ENCODE data around the gene CD47.

Gene CD47

GRCh38 chr3:108125153-108125543 lies 34.3 kb upstream of the CD47 start:
- no peak for TF ChIP-seq CTCF (IDR thresholded peaks at IDR 0.05; ENCODE audit: control insufficient read depth, insufficient read depth, low read depth, low read length, missing control alignments)
- no peak overlapping the region for H3K4me3 ChIP-seq (ENCODE audit: control insufficient read depth, low read depth, low read length)
- DNase-seq (ENCODE audit: low read depth) = no peak

GRCh38 chr3:108124337-108125152 lies 33.7 kb upstream of the CD47 start:
- no peak overlapping the region for H3K4me3 ChIP-seq (ENCODE audit: control insufficient read depth, low read depth, low read length)
- no peak for TF ChIP-seq CTCF (IDR thresholded peaks at IDR 0.05; ENCODE audit: control insufficient read depth, insufficient read depth, low read depth, low read length, missing control alignments)
- no peak for DNase-seq (ENCODE audit: low read depth)

- no peak for DNase-seq (ENCODE audit: low read depth)
- no peak overlapping the region for H3K4me3 ChIP-seq (ENCODE audit: control insufficient read depth, low read depth, low read length)
- TF ChIP-seq CTCF (IDR thresholded peaks at IDR 0.05; ENCODE audit: control insufficient read depth, insufficient read depth, low read depth, low read length, missing control alignments) = no peak
Observed at GRCh38 chr3:108123326-108123725, 32.5 kb upstream of the CD47 start.

GRCh38 chr3:108122276-108122675 lies 31.4 kb upstream of the CD47 start:
- H3K4me3 ChIP-seq (ENCODE audit: control insufficient read depth, low read depth, low read length) = no peak overlapping the region
- no peak for DNase-seq (ENCODE audit: low read depth)
- TF ChIP-seq CTCF (IDR thresholded peaks at IDR 0.05; ENCODE audit: control insufficient read depth, insufficient read depth, low read depth, low read length, missing control alignments) = no peak

- no peak for DNase-seq (ENCODE audit: low read depth)
- TF ChIP-seq CTCF (IDR thresholded peaks at IDR 0.05; ENCODE audit: control insufficient read depth, insufficient read depth, low read depth, low read length, missing control alignments) = no peak
- no peak overlapping the region for H3K4me3 ChIP-seq (ENCODE audit: control insufficient read depth, low read depth, low read length)
Observed at GRCh38 chr3:108119398-108120104, 28.7 kb upstream of the CD47 start.

GRCh38 chr3:108118038-108118768 lies 27.4 kb upstream of the CD47 start:
- no peak overlapping the region for H3K4me3 ChIP-seq (ENCODE audit: control insufficient read depth, low read depth, low read length)
- no peak for DNase-seq (ENCODE audit: low read depth)
- no peak for TF ChIP-seq CTCF (IDR thresholded peaks at IDR 0.05; ENCODE audit: control insufficient read depth, insufficient read depth, low read depth, low read length, missing control alignments)
